GM18858 (cell line): Measurements from ENCODE around the gene TMEM250.
"Not testable (repeated sequence)": the region's sequence is repeated elsewhere in the genome, so short reads cannot be mapped to it uniquely, and the experiment has no call there.

Experiments
- ATAC-seq: cut with Tn5 transposase; IDR thresholded peaks from one replicate; pipeline ENCODE4 v1.9.1; 2021; ENCODE audit not compliant: unreplicated experiment

The TMEM250 gene

DNA sequence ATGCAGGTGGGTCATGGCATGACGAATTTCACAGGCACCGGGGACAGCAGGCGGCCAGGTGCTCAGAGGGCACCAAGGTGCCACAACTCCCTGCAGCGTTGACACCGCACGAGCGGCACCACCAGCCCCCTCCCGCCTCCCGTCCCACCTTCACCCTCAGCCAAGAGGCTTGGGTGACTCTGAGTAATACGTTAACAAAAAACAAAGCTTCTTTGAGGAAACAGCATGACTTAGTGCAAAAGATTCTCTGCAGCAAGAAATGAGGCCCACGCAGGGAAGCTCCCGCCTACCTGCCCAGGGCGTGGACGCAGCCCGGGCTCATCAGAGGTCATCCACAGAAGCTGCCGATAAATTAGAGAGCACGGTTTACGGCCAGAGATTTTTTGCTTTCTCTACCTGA, 4.1 kb downstream of the TMEM250 start:
- ATAC-seq: no peak

DNA sequence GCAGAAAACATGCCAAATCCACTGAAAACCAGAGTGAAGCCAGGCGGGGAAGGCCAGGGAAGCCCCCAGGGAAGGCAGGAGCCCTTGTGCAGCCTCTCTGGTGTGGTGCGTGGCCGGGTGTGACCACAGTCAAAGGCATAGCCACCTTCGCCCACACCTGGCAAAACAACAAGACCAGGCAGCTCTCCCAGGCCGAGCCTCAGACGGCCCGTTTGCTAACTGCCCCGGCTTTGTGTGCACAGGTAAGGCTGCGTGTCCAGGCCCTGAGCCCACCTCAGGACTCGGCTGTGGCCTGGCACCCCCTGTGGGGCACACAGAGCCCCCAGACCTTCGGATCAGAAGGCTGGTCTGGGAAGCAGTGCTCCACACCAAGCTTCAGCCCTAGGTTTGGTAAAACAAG, 6.1 kb downstream of the TMEM250 start:
- no peak for ATAC-seq

DNA sequence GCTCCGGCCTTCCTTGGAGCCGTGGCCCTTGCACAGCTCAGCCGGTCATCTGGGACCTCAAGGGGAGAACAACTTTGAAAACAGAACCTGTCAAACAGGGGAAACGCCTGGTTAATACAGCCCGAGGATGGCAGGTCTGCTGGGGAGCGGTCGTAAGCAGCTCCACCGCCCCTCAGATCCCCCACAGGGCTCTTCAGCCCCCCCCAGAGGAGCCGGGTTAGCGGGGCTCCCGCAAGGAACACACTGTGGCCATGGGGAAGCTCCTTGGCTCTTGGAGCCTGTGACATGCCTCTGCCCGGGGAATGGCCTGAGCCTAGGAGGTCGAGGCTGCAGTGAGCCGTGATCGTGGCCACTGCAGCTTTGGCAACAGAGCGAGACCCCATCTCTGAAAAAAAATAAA, 6.8 kb downstream of the TMEM250 start:
- no peak for ATAC-seq

DNA sequence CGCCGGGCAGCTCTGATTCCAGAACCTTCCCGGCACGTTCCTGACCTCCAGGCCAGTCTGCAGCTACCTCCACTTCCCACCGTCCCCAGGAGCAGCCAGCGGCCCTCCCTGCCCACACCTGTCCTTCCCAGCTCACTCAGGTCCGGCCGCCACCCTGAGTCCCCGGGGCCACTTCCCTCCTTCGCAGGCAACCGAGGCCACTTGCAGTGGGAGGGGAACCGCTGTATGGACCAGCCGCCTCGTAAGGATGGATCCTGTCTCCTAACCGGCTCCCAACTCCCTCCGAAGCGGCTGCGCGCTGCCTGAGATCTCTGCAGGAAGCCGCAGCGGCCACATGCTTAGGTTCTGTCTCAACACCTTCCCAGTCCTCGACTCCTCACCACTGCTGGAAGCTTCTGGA, 7.5 kb downstream of the TMEM250 start:
- ATAC-seq: no peak

DNA sequence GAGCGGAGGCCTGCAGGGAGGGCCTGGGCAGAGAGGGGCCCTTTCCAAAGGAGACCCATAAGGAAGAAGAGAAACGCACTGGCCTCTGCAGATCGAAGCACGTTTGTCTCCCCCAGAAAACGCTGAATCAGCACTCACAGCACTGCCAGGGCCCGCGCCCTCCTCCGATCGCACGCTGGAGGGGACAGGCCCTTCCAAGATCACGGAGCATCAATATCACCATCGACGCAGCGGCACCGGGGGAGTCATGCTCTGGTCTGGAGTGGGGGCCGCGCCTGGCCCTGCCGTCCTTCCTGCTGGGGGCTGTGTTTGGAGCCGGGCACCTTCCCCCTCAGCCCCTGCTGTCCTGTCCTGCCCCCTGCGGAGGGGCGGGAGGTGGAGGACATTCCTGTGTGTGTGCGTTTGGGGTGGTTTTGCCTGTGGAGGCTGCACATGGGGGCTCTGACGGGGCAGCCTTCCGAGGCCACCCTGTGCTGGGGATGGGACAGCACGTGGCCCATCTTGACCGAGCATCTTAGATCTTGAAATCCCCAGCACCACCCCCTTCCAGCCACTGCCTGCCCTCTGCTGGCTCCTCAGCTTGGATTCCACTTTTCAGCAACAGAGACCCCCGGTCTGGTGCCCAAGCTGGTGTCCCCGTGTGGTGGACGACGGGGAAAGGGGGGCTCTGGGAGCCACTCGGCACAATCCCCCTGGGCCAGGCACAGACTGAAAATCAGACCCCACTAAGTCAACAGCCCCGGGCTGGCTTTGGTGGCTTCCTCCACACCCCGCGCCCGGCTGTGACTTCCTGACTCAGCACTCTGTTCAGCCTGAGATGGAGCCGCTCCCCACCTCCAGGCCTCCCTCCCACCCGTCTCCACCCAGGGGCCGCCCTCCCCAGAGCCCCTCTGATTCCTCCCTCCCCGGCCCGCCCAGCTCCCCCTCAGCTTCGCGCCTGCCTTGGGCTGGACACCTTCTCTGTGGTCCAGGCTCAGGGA, 8.3 kb downstream of the TMEM250 start:
- no peak for ATAC-seq

DNA sequence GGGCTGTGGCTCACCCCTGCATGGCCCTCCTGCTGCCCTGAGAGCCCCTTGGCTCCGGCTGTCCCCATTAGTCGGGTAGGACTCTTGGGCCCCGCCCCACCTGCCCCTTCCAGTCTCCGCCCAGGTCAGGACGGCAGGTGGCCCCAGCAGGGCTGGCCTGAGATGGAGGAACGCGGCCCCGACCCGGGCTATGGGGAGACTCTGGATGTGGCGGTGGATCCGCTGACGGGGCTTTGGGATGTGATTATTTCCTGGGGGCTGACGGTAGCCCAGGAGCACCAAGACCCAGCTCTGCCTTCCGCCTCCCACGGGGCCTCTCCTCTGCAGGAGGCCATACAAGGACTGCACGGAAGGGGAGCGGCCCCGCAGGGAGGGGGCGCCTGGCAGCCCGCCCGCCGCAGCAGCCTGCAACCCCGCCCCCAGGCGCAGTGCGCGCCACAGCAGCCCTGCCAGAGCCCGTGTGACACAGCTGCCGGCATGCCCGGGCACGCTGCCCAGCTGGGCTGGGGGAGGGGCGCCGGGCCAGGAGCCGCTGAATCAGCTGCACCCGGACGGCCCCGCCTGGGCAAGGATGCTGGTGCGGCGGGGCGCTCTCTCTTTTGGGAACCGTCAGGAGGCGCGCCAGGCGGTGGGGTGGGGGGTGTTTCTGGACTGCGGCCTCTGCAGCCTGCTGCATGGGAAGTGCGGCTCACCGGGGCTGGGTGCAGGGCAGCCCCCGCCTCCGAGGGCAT, 9.2 kb downstream of the TMEM250 start:
- ATAC-seq: peak; percentile 66

DNA sequence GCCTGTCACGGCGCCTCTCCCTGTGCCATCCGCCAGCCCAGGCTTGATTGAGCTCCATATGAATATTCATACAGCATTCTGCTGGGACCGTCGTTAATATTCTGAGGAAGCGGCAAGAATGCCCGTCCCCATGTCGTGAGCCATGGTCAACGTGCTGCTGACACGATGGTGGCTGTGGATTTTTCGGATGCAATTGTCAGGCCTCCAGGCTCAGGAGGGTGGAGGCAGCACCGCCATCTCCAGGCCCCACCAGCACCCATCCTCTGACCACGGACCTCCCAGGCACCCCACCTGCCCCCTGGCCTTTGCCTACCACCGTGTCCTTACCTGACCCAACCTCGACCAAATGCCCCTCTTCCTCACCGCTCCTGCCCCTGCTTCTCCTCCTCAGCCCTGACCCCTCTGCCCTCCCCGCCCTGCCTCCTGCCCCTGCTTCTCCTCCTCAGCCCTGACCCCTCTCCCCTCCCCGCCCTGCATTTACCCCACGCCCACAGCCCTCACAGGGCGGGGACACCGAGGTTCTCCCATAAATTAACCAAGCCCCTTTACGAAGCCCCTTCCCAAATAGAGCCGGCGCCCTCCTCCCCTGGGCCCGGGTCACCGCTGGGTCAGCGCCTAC, 9.9 kb downstream of the TMEM250 start:
- no peak for ATAC-seq

DNA sequence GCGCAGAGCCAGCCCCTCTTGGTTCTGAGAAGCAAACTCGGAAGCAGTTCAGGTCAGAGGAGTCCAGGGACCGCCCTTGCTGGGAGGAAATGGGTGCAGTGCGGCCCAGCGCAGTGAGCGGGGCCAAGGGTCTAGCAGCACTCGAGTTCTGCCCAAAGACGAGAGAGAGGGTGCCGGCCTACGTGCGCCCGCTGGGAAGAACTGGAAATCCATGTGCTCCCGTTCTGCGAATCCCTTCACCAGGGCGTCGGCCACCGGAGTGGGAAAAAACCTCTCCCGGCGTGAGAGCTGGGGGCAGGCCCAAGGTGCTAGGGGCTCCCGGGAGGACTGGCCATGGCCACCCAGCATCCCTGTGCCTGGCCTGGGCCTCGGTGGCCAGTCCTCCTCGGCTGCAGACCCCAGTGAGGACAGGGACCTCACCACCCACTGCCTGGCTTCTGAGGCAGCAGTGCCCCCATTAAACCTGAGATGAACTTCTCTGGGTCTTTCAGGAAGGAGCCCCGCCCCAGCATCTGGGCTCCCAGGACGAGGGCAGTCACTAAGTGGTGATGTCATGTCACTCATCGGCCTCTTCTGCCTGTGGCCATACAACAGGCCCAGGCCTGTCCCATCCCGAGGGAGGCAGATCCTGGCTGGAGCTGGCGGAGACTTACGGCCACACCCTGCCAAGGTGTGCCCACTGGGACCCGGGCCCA, 10.6 kb downstream of the TMEM250 start:
- ATAC-seq: no peak

DNA sequence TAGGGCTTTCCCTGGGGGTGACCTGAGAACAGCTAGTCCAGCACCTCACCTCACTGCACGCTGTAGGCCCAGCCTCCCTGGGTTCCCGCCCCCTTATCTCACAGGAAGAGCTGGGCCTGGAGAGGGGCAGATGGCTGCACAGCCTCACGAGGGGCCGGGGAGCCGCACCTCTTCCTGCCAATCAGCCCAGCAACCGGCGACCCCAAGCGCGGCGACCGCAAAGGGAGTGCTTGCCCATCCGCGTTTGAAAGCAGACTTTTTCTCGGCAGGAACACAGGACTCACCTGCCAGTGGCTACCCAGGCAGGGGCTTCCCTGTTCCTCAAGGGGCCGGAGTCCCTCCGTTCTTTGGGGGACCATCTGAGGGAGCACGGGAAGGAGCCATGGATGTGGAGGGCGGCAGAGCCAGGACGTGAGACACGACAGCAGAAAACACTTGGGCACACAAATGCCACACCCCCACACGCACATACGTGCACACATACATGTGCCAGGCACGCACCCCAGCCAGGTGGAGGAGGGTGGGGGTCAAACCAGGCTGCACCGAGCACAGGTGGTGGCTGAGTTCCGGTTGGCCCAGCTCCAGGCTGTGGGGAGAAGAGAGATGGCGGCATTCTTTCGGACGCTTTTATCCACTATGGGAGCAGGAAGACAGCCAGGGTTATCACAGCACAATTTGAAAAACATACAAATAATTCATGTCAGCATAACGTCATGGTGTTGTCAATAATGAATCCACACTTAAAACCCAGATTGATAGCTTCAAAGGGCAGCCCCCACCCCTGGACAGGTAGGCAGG, 11.3 kb downstream of the TMEM250 start:
- no peak for ATAC-seq

DNA sequence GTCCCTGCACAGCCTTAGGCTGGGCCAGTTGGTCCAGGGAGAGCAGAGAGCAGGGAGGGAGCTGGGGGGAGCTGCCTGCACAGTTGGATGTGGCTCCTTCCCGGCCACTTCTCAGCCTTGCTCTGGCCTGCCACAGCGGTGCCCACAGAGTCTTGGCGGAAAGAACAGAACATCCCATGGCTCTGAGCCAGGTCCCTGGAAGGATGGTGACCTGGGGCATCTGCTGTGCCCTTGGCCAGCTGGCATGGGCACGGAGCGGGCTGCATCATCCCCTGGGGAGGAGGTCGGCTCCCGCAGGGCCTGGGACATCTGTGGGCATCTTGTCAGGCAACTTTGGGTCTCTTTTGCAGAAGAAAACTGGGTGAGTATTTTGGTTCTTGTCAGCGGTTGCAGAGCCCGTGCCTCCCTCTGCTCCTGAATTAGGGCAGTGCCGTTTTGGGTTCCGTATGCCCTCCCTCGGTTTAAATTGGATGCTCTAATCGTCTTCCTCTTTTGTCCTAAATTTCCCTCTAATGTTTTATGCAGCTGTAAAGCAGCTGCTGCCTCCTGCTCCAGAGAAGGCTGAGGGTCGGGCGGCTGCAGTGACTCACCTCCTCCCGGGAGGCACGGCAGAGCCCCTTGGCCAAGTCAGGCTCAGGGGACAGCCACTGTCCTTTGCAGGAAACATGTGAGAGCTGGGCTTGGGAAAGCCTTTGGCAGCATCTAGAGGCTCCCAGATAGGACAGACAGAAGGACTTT, 13.1 kb downstream of the TMEM250 start:
- ATAC-seq: no peak

DNA sequence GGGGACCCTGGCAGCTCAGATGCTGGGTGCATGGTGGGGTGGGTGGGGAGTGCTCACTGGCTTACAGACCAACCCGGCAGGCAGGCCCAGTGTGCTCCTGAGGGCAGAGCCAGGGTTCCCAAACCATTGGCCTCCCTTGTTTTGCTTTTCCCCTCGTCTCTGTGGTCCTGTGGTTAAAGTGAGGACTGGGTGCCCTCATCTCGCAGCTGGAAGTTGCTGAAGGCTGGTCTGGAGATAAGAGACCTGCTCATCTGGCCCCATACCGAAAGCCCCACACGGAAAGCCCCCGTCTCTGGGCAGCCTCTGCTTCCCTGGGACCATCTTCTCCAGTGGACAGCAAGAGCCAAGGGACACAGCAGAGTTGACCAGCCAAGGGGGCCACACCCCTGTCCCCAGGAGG, 13.8 kb downstream of the TMEM250 start:
- no peak for ATAC-seq

DNA sequence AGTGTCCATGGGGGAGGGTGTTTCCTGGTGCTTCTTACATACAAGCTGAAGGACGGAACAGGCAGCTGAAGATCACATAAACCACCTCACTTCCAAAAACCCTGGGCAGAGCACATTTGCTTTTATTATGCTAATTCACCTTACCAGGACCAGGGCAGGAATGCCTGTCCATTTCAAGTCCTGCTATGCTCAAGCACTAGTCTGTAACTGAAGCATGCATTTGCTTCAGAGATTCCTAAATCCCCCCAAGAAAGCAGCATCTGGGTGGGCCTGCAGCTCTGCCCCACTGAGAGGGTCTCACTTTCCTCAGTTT, 14.2 kb downstream of the TMEM250 start:
- ATAC-seq: no peak

DNA sequence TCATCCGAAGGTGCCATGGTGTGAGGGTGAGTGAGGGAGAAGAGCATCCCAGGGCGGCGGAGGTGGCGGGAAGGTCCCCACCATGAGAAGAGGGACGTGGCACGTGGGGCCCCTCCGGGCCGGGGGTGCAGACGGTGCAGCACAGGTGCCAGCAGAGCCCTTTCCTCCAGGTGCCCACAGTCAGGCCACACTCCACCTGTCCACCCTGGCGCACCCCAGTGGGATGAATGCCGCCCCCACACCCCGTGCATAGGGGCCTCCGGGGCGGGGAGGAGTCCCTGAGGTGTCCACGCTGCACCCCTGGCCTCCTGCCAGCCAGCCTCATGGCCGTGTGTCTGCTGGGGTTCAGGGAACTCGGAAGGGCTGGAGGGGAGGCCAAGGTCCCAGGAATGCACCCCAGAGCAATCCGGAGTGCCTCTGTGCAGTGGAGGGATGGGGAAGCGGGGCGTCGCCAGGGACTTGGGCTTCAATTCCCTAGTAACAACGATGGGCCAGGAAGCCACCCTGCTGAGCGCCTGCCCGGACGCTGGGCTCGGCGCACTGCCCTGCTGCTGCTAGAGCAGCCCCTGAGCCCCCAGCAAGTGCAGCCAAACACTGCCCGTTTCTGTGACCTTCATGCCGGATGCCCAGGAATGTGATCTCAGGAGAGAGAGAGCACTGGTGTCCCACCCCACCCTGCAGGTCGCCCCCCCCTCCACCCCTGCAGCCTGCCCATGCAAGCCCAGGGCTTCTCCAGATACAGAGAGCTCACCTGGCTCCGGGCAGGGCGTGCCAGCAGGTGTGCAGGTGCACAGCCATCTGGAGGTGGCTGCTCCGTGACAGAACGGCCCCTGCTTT, 14.8 kb downstream of the TMEM250 start:
- ATAC-seq: no peak

DNA sequence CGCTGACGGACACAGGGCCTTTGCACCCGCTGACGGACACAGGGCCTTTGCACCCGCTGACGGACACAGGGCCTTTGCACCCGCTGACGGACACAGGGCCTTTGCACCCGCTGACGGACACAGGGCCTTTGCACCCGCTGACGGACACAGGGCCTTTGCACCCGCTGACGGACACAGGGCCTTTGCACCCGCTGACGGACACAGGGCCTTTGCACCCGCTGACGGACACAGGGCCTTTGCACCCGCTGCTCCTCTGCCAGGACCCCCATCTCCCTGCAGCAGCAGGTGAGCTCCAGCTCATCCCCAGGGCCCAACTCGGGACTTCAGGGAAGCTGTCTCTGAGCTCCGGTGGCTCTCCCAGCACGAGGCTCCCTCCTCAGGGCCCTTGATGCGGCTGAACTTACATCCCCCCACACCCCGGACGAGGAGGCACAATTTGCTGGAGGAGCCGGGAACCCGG, 17.0 kb downstream of the TMEM250 start:
- ATAC-seq: not testable (repeated sequence)

DNA sequence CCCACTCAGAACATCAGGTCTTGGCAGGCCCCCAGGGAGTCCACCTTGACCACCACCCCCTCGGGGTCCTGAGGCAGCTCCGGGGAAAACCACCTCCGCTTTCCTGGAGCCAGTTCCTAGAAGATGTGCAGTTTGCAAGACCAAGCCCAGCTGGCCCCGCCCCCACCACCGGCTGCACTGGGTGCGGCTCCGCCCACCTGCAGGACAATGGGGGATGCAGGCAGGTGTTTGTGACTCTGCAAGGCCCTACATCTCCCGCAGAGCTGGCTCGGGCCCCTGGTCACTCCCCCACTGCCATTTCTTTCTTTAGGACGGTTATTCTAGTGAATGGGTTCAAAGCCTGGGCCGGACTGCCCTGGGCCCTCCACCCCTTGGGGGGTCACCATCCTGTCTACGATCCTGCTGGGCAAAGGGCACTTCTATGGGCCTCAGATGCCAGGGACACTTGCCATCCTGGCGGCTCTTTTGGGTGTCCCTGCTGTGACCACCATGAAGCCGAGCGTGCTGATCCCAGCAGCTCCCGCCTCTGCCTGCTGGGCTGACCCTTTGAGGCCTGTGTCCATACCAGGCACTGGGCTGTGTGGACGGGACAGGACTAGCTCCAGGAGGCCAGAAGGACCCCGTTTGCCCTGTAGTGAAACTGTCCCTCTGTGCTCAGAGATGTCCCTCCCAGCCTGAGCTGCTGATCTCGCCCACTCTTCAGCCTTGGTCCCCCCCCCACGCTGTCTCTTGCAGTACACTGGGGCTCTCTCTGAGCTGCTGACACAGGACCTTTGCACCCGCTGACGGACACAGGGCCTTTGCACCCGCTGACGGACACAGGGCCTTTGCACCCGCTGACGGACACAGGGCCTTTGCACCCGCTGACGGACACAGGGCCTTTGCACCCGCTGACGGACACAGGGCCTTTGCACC, 17.7 kb downstream of the TMEM250 start:
- no peak for ATAC-seq

DNA sequence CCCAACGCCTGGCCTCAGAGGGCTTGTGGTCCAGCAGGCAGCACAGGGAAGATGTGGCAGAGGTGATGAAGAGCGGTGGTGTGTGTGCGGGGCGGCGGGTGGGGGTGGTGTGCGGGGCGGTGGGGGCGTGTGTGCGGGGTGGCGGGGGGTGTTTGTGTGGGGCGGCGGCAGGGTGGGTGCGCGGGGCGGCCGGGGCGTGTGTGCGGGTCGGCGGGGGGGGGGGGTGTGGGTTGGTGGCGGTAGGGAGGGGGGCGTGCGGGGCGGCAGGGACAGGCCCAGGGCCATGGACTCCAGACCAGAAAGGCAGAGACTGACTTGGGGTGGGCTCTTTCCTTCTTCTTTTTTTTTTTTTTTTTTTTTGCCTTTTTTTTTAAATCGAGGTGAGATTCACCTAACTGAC, 19.1 kb downstream of the TMEM250 start:
- ATAC-seq: no peak

DNA sequence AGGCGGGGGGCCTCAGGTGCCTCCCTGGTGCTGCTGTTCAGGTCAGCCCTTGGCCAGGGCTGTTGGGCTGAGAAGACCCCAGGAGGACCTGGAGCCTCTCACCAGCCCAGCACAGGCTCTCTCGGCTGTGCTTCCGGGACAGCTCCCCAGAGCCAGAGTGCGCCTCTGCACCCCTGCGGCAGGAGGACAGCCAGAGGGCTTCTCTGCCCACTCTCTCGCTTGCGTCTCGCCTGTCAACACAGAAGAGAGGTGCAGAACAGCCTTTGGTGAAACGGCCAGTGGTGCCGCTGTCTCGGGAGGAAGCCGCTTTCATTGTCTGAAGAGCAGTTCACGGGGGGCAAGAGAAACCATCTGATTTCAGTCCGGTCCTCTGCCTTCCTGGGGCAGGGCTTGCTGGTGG, 19.8 kb downstream of the TMEM250 start:
- ATAC-seq: no peak

DNA sequence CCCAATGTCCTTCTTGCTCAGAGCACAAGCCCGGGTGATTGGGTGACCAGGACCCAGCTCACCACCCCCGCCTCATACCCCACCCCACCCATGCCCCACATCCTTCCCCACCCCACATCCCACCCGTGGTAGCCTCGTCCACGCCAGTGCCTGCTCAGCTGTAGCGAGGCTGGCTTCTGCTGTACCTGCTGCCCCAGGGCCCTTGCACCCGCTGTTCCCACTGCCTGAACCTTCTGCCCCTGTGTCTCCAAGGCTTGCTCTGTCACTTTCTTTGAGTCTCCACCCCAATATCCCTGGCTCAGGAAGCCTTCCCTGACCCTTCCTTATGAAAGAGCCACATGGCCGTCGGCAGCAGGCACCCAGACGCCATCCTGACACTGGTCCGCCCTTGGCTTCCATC, 20.5 kb downstream of the TMEM250 start:
- no peak for ATAC-seq
